HG03342 (cell line): Measurements from ENCODE around the gene NSUN7.

ENCODE experiments used
- ATAC-seq: cut with Tn5 transposase; IDR thresholded peaks from one replicate; pipeline ENCODE4 v1.9.1; 2021; ENCODE audit warnings: mild to moderate bottlenecking, moderate library complexity; ENCODE audit not compliant: unreplicated experiment

Gene NSUN7

GRCh38 chr4:40843696-40844095 is 93.9 kb downstream of the NSUN7 start:
- no peak for ATAC-seq

GRCh38 chr4:40844261-40844660 is 94.5 kb downstream of the NSUN7 start:
- no peak for ATAC-seq

- no peak for ATAC-seq
Measured at GRCh38 chr4:40845154-40845835, 95.5 kb downstream of the NSUN7 start.

- ATAC-seq, result no peak
Measured at GRCh38 chr4:40846532-40846931, 96.8 kb downstream of the NSUN7 start.

GRCh38 chr4:40848251-40848650 is 98.5 kb downstream of the NSUN7 start:
- no peak for ATAC-seq

- ATAC-seq, result no peak
Measured at GRCh38 chr4:40848940-40849339, 99.2 kb downstream of the NSUN7 start.

GRCh38 chr4:40850496-40850895 is 100.7 kb downstream of the NSUN7 start:
- no peak for ATAC-seq

- ATAC-seq, result no peak
Measured at GRCh38 chr4:40856277-40856839, 106.6 kb downstream of the NSUN7 start.

GRCh38 chr4:40856840-40857362 is 107.1 kb downstream of the NSUN7 start:
- ATAC-seq, result peak; percentile 88

- no peak for ATAC-seq
Measured at GRCh38 chr4:40857956-40858355, 108.2 kb downstream of the NSUN7 start.

GRCh38 chr4:40858962-40859361 is 109.2 kb downstream of the NSUN7 start:
- no peak for ATAC-seq
